ENCODE measurements around the gene IFIT2.
"Not testable (repeated sequence)": the region's sequence is repeated elsewhere in the genome, so short reads cannot be mapped to it uniquely, and the experiment has no call there.

Gene IFIT2

GRCh38 chr10:89301721-89302445, at the start of gene IFIT2:
IFIT2 (plus strand) TSS chr10:89302046; CDS start chr10:89302124, 78 bp downstream.
- peak; percentile 79 for DNase-seq (ENCODE audit: low read depth)
- TF ChIP-seq CTCF (conservative IDR thresholded peaks at IDR 0.05; ENCODE audit: low read length): no peak
- H3K4me3 ChIP-seq (ENCODE audit: low read length): peak within 1 kb of the TSS; percentile 48

- no peak for DNase-seq (ENCODE audit: low read depth)
- H3K4me3 ChIP-seq (ENCODE audit: low read length): no peak overlapping the region
- no peak for TF ChIP-seq CTCF (conservative IDR thresholded peaks at IDR 0.05; ENCODE audit: low read length)
Observed at GRCh38 chr10:89252225-89252585, 49.6 kb upstream of the IFIT2 start.

- not testable (repeated sequence) for H3K4me3 ChIP-seq (ENCODE audit: low read length); DNase-seq (ENCODE audit: low read depth)
Observed at GRCh38 chr10:89255091-89255579, 46.7 kb upstream of the IFIT2 start.

- H3K4me3 ChIP-seq (ENCODE audit: low read length): no peak overlapping the region
- no peak for DNase-seq (ENCODE audit: low read depth)
- TF ChIP-seq CTCF (conservative IDR thresholded peaks at IDR 0.05; ENCODE audit: low read length): no peak
Observed at GRCh38 chr10:89255793-89256192, 46.1 kb upstream of the IFIT2 start.

- DNase-seq (ENCODE audit: low read depth): no peak
- H3K4me3 ChIP-seq (ENCODE audit: low read length): no peak overlapping the region
- TF ChIP-seq CTCF (conservative IDR thresholded peaks at IDR 0.05; ENCODE audit: low read length): no peak
Observed at GRCh38 chr10:89256340-89256739, 45.5 kb upstream of the IFIT2 start.

GRCh38 chr10:89256962-89257361, 44.9 kb upstream of the IFIT2 start:
- no peak for TF ChIP-seq CTCF (conservative IDR thresholded peaks at IDR 0.05; ENCODE audit: low read length)
- DNase-seq (ENCODE audit: low read depth): no peak
- no peak overlapping the region for H3K4me3 ChIP-seq (ENCODE audit: low read length)

GRCh38 chr10:89257581-89257980, 44.3 kb upstream of the IFIT2 start:
- no peak overlapping the region for H3K4me3 ChIP-seq (ENCODE audit: low read length)
- no peak for DNase-seq (ENCODE audit: low read depth)
- no peak for TF ChIP-seq CTCF (conservative IDR thresholded peaks at IDR 0.05; ENCODE audit: low read length)
